ENCODE results near the gene PARVB.

The PARVB gene

GRCh38 chr22:44026066-44026629 lies 2.0 kb downstream of the PARVB start (continued):
- TF ChIP-seq ZNF645 (tag by site-specific recombination; IDR thresholded peaks at IDR 0.05): no peak
- TF ChIP-seq CTCF (tag by site-specific recombination; IDR thresholded peaks at IDR 0.05): no peak
- no peak for TF ChIP-seq HIC1 (tag by site-specific recombination; IDR thresholded peaks at IDR 0.05)
- TF ChIP-seq ZNF473 (tag by site-specific recombination; IDR thresholded peaks at IDR 0.05): no peak
- no peak for TF ChIP-seq KLF17 (tag by site-specific recombination; IDR thresholded peaks at IDR 0.05)
- no peak for TF ChIP-seq ZNF843 (tag by site-specific recombination; IDR thresholded peaks at IDR 0.05)
- no peak for TF ChIP-seq ZNF624 (tag by site-specific recombination; IDR thresholded peaks at IDR 0.05)
- TF ChIP-seq EGR2 (tag by site-specific recombination; IDR thresholded peaks at IDR 0.05; ENCODE audit: low read depth): no peak

GRCh38 chr22:44026630-44027511 lies 2.8 kb downstream of the PARVB start:
- H3K9me3 ChIP-seq (ENCODE audit: control insufficient read depth, insufficient read depth, low read depth, low read length): no peaks in the 10 kb centered on the region
- no peak overlapping the region for H3K27ac ChIP-seq (ENCODE audit: extremely low read depth, low read depth, low read length)
- H3K4me3 ChIP-seq (ENCODE audit: low read depth, low read length): no peak overlapping the region
- POLR2A ChIA-PET: no interaction called here
- no peaks in the 10 kb centered on the region for H3K36me3 ChIP-seq (ENCODE audit: control insufficient read depth in 2 of 2, insufficient read depth in 1 of 2, low read length in 2 of 2)
- peaks cover 7% of the 10 kb centered on the region for H3K4me1 ChIP-seq (ENCODE audit: control insufficient read depth, insufficient read depth, low read length)
- CTCF ChIA-PET: interaction anchor here (1.0 kb wide), 1 partner anchor 55 kb away, joined by 4 read pairs; no protein-coding TSS in a partner anchor
- TF ChIP-seq ZNF10 (tag by site-specific recombination; IDR thresholded peaks at IDR 0.05) (no peak), ZNF221 (tag by site-specific recombination; IDR thresholded peaks at IDR 0.05; ENCODE audit: borderline replicate concordance) (no peak), ZBTB26 (tag by site-specific recombination; optimal IDR thresholded peaks at IDR 0.05) (no peak), HOXD13 (CRISPR knock-in tag; IDR thresholded peaks at IDR 0.05; ENCODE audit: borderline replicate concordance) (no peak), ZNF423 (tag by site-specific recombination; IDR thresholded peaks at IDR 0.05) (no peak), ZNF132 (tag by site-specific recombination; IDR thresholded peaks at IDR 0.05; ENCODE audit: borderline replicate concordance) (no peak), ZSCAN4 (tag by site-specific recombination; IDR thresholded peaks at IDR 0.05) (no peak), ZFP3 (tag by site-specific recombination; IDR thresholded peaks at IDR 0.05; ENCODE audit: low read depth) (no peak), BCL6B (tag by site-specific recombination; IDR thresholded peaks at IDR 0.05) (no peak), ZNF510 (tag by site-specific recombination; IDR thresholded peaks at IDR 0.05; ENCODE audit: insufficient replicate concordance) (no peak), ZNF391 (tag by site-specific recombination; IDR thresholded peaks at IDR 0.05; ENCODE audit: borderline replicate concordance, low read depth) (no peak), ZNF18 (tag by site-specific recombination; IDR thresholded peaks at IDR 0.05) (no peak)

Data from HEK293 (cell line).